Islet precursor cell (in vitro differentiated cells): ENCODE data around the gene SH3D19.

Experiments
- DNase-seq: peaks from one replicate; pipeline ENCODE4 v3.0.0-alpha.2; 2018

SH3D19 gene

GRCh38 chr4:151184523-151185458 lies 140.6 kb downstream of the SH3D19 start:
- DNase-seq, result no peak

GRCh38 chr4:151182455-151182996 lies 142.9 kb downstream of the SH3D19 start:
- no peak for DNase-seq

DNA sequence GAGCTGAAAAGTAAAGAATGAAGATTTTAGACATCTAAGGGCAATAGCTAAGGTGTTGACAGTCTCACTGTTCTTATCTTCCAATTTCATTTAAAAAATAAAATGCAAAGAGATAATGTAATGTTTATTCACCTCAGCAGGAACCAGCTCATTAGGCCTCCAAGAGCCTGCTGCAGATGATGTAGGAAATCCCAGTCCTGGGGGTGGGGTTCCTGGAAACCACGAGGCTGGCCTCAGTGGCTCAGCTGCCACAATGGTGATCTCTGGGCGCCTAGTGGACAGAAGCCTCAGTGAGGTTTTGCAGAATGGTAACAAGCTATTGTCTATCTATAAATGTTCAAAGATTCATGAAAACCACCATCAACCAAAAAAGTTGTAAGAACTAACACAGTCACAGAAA lies 148.7 kb downstream of the SH3D19 start:
- DNase-seq, result no peak

GRCh38 chr4:151175754-151176631 lies 149.4 kb downstream of the SH3D19 start:
- DNase-seq, result no peak

GRCh38 chr4:151175233-151175632 lies 150.2 kb downstream of the SH3D19 start:
- no peak for DNase-seq

DNA sequence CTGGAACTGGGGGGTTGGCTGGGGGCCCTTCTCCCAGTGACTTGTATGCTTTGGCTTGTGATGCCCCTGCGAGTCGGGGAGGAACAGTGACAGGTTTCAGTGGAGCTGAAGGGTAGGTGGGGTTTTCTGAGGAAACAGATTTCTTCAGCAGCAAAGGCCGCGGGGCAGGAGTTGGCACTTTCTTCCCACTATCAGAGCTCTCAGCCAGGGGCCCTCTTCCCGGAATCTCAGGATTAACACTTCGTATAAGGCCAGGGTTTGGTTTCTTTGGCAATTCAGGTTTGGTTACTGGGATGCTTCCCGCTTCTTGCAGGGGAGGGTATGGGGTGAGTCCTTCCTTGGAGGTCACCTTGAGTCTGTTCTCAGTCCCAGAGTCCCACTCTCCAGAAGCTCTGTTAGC lies 150.6 kb downstream of the SH3D19 start:
- no peak for DNase-seq

GRCh38 chr4:151173871-151174270 lies 151.5 kb downstream of the SH3D19 start:
- no peak for DNase-seq

- no peak for DNase-seq
Measured at GRCh38 chr4:151169900-151170299, 155.5 kb downstream of the SH3D19 start.

- DNase-seq, result peak; percentile 63
Measured at GRCh38 chr4:151169223-151169622, 156.2 kb downstream of the SH3D19 start.

DNA sequence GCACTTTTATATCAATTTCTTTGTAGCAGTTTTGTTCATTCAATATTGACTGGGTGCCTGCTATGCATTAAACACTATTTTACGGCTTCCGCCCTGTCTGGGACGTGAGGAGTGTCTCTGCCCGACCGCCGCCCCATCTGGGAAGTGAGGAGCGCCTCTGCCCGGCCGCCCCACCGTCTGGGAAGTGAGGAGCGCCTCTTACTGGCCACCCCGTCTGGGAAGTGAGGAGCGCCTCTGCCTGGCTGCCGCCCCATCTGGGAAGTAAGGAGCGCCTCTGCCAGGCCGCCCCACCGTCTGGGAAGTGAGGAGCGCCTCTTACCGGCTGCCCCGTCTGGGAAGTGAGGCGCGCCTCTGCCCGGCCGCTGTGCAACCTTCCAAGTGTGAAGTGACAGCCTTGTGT lies 157.8 kb downstream of the SH3D19 start:
- DNase-seq, result no peak

DNA sequence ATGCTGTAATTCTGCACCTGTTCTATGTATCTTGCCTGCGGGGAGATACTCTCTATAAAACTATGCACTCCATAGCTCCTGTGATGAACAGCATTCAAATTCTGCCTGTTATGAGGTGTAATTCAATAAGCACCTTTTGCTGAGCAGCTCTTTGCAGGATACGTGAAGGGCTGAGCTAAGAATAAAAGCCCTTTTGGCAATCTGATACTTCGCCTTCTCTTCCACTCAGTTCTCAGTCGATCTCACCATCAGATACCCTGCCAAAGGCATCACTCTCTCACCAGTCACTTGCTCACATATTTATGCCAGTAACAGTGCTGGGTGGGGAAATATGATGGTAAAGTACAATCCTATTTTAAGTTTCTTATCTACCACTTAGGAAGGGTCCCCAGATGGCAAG lies 158.8 kb downstream of the SH3D19 start:
- DNase-seq, result no peak

DNA sequence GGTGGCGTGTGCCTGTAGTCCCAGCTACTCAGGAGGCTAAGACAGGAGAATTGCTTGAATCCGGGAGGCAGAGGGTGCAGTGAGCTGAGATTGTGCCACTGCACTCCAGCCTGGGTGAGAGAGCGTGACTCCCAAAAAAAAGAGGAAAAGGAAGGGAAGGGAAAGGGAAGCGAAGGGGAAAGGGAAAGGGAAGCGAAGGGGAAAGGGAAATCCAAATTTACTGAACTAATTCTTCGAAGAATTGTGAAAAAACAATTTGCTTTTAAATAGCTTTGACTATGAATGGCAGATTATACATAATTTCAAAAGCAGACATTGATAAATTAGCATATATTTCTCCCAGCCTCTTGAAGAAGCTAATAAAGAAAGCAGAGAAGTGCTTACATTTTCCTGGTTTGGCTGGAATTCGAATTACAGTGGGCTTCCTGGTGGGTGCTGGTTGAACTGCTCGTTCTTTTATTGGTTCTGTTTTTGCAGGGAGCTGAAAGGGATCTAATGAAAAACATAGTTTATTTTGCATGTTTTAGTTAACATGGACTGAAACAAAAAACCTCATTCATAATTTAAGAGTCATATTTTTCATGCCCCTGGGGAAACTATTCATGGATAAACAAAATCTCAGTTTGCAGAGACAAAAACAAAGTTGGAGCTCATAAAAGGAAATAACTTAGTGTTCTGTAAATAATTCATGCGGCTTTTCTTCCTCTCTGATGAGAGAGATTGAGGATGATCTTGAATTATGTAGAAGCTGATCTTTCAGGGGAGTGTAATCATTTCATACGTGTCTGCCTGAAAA lies 160.0 kb downstream of the SH3D19 start:
- DNase-seq, result no peak

DNA sequence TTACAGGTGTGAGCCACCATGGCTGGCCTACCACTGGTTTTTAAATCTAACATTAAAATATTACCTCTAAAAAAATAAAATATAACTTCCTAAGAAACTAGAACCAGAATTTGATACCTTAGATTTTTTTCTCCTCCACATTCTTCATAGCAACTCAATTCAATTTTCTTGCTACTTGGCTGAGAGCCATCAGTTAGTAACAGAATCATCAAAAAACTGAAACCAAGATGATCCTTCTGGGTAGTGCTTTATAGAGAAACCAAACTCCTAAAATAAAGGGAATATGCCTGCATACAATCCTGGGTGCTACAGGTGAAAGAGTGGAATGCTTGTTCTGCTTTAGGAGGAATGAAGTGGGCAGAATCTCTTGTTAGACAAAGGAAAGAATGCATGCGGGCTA lies 161.6 kb downstream of the SH3D19 start:
- no peak for DNase-seq

DNA sequence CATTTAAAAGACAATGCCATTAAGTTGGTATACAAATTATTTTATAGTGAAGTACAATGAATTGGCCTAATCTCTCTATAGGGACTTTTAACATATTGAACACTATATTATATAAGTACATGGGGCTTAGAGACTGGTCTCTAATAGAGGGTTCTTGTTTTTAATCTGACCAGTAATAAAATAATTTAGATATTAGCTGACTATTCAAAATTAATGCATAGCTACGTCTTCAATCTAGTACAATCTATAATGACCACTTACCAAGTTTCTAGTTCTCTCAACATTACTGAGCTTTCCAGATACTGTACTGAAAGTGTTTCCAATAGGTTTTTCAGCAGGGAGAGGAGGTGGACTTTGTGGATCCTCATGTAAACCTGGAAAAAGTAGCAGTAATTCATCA lies 166.4 kb downstream of the SH3D19 start:
- no peak for DNase-seq

DNA sequence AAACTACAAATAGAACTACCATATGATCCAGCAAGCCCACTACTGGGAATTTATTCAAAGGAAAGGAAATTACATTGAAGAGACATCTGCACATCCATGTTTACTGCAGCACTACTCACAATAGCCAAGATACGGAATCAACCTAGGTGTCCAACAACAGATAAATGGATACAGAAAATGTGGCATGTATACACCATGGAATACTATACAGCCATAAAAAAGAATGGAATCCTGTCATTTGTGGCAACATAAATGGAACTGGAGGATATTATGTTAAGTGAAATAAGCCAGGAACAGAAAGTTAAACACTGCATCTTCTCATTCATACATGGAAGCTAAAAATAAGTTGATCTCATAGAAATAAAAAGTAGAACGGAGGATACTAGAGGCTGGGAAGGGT lies 167.9 kb downstream of the SH3D19 start:
- DNase-seq, result no peak

DNA sequence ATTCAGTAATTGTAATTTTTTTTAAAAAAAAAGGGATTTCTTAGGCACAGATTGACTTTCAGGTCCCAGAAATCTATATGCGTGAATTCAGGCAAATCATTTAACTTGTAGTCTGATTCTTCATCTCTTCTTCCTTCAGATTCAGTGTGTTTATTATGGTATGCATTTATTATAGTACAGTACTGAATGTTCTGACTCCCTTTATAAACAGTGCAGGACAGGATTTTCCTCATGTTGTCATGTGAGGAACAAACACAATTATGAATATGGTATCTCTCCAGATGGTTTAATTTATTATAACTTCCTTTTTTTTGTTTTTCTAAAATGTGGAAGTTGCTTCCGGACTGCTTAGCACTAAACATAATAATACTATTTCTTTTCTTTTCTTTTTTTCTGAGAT lies 171.8 kb downstream of the SH3D19 start:
- no peak for DNase-seq

DNA sequence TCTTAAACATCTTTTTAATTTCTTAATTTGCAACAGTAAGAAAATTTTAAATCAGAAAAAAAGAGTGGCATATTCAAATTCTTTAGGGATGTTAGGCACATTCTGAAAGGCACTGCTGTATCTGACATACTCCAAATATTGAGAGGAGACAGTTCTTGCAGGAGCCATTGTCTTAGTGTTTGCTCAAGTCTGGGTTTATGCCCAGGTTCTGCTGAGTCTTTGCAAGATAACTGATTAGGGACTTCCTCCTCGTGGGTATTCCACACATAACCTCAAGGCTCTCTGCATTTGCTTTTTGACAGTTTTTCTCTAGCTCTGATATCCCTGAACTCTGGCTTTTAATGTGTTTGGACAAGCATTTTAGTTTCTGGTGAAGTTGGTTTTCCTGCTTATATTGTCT lies 173.4 kb downstream of the SH3D19 start:
- no peak for DNase-seq

DNA sequence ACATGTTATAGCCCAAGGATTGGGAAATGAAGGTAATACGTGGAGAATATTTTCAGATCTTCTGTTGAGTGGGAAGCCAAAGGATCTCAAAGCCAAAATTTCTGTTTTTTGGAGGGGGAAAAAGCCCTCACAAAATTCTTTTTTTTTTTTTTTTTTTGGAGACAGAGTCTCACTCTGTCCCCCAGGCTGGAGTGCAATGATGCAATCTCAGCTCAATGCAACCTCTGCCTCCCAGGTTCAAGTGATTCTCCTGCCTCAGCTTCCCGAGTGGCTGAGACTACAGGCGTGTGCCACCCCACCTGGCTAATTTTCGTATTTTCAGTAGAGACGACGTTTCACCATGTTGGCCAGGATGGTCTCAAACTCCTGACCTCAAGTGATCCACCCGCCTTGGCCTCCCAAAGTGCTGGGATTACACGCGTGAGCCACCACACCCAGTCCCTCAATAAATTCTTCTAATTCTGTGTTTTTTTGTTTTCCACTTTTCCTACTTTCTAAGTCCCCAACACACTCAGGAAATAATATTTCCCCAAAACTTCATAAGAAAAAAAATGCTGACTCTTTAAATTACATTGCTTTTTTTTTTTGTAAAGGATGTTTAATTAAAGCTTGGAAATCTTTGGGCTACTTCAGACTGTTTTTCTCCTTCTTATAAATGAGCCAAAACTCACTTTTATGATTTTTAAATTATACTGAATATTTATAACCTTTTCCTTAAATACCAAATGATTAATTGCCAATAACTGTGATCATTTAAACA lies 174.4 kb downstream of the SH3D19 start:
- no peak for DNase-seq

DNA sequence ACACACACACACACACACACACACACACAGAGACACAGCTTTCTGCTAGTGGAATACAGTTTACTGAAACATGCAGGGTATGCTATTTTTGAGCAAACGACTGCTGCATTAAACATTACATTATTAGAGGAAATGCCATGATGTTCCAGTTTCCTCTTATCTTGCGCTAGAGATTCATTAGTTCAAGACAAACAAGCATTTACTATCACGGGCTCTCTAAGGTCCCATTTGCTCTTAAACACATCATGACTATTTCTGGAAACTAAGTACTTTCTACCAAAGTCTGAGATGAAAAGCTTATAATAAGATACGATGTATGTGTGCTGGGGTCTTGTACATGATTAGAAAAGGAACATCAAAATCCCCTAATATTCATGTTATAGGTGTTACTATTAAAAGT lies 177.1 kb downstream of the SH3D19 start:
- no peak for DNase-seq

DNA sequence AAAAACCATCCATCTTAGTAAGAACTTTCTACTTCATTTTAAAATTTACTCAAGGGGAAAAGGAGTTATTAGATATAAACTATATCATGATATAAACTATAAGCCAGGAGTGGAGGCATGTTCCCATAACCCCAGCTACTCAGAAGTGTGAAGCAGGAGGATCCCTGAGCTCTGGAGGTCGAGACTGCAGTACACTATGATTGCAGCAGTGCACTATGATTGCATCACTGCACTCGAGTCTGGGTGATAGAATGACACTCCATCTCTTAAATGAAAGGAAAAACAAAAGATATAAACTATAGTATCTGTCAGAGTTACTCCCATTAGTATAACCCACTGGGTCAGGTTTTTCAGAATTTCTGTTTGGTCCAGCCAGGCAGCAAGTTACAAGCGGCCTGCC lies 178.4 kb downstream of the SH3D19 start:
- DNase-seq, result no peak

DNA sequence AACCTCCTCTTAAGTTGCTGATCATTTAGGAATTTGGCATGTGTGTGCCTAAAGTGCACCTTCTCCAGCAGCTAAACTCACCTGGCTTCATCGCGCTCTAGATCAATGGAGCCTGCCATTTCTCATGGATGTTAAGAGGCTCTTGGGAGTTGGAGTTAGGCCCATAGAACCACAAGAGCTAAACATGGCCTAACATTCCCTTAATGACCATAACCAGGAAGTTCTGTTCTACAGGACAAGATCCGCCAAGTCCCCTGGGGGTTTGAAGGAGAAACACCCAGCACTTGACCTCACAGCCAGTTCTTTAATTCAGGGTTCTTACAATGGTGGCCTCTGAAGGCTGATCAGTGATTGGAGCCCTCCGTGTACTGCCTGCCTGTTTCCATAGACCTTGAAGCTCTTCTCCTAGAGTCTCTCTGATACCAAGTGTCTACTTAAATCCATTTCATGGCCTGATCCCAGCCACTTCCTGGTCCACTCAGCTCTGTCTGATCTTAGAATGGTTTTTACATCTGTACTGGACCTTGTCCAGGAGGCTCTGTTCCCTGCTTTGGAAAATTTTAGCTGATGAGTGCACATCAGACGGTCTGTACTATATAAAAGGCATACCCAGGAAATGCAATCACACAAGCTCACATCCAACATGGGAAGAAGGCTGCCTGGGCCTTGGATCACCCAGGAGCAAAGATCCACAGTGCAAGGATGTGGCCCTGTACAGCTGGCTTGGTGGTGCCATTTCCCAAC lies 180.9 kb downstream of the SH3D19 start:
- DNase-seq, result no peak
